IPS-11a (cell line): ENCODE measurements around the gene SLC4A9.

Source experiments
- H3K4me3 ChIP-seq: one replicate; pipeline ENCODE4 v1.5.1; 2013; ENCODE audit warnings: low read depth, low read length, control low read depth

The SLC4A9 gene, protein sequence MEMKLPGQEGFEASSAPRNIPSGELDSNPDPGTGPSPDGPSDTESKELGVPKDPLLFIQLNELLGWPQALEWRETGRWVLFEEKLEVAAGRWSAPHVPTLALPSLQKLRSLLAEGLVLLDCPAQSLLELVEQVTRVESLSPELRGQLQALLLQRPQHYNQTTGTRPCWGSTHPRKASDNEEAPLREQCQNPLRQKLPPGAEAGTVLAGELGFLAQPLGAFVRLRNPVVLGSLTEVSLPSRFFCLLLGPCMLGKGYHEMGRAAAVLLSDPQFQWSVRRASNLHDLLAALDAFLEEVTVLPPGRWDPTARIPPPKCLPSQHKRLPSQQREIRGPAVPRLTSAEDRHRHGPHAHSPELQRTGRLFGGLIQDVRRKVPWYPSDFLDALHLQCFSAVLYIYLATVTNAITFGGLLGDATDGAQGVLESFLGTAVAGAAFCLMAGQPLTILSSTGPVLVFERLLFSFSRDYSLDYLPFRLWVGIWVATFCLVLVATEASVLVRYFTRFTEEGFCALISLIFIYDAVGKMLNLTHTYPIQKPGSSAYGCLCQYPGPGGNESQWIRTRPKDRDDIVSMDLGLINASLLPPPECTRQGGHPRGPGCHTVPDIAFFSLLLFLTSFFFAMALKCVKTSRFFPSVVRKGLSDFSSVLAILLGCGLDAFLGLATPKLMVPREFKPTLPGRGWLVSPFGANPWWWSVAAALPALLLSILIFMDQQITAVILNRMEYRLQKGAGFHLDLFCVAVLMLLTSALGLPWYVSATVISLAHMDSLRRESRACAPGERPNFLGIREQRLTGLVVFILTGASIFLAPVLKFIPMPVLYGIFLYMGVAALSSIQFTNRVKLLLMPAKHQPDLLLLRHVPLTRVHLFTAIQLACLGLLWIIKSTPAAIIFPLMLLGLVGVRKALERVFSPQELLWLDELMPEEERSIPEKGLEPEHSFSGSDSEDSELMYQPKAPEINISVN

DNA sequence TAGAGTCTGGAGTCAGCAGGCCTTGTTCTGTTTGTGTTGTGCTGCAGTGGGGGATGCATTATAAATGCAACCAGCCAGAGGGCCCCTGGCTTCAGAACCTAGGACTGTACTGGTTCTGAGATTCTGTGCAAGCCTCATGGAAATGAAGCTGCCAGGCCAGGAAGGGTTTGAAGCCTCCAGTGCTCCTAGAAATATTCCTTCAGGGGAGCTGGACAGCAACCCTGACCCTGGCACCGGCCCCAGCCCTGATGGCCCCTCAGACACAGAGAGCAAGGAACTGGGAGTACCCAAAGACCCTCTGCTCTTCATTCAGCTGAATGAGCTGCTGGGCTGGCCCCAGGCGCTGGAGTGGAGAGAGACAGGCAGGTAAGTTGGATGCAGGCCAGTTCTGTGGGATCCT lies at the start of gene SLC4A9:
Gene SLC4A9, plus strand, starts transcription at position 94 of the 400 bp plus-strand sequence. Its CDS starts 43 bp downstream, at position 137.
- H3K4me3 ChIP-seq: no peak within 1 kb of the TSS

DNA sequence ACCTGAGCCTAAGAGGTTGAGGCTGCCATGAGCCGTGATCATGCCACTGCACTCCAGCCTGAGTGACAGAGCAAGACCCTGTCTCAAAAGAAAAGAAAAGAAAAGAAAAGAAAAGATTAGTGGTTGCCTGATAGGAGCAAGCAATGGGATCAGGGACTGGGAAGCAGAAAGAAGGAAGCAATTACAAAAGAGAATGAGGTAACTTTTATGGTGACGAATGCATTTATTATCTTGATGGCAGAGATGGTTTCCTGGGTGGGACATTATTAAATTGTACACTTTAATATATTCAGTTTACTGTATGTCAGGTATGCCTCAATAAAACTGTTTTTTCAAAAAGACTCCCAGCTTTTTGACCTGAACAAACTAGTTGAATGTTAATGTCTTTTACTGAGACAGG lies 49.6 kb upstream of the SLC4A9 start:
- no peak overlapping the region for H3K4me3 ChIP-seq

DNA sequence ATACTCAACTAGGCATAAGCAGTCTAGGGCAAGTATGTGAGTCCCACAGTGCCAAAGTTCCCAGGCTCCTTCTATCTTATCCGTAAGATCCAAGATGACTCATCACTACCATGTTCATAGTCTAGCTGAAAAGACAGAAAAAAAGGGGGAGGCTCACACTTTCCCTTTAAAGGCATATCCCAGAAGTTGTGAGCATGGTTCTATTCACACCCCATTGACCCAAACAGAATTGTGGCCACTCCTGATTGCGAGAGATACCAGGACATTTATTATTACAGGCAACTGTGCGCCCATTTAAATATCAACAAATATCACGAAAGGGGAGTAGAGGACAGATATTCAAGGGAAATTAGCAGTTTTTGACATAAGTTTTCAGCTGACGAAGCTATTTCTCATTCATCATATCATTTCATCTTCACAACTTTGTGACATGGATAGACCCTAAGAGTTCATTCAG lies 49.0 kb upstream of the SLC4A9 start:
- H3K4me3 ChIP-seq: no peak overlapping the region

DNA sequence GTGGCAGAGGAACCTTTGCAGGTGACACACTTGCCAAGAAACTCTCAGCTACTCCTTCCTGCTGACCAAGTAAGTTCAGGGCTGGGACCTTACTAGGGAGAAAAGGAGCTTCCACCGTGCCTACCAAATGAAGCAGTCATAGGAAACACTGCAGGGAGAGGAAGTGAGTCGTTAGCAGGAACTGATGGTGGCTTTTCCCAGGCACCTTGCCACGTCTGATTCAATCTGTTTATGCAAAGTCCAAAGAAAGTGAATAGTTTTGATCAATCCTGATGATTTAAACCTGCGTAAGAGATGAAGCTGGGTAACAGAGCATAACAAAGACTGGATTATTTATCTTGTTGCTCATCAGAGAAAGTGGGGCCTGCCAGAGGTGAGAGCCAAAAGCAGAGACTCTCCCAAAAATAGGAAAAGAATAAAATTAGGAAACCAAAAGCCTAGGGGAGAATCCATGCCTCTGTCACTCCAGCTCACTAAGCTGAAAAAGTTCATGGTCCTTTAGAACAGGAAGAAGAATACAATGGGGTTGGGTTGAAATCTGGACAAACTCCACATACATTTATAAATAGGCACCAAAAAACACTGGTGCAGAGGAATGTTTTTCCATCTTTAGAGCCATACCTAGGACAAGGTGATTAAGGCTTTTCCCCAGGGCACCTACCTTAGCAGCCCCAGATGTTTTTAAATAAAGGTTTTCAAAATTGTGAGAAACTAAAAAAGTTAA lies 47.8 kb upstream of the SLC4A9 start:
- H3K4me3 ChIP-seq: no peak overlapping the region

DNA sequence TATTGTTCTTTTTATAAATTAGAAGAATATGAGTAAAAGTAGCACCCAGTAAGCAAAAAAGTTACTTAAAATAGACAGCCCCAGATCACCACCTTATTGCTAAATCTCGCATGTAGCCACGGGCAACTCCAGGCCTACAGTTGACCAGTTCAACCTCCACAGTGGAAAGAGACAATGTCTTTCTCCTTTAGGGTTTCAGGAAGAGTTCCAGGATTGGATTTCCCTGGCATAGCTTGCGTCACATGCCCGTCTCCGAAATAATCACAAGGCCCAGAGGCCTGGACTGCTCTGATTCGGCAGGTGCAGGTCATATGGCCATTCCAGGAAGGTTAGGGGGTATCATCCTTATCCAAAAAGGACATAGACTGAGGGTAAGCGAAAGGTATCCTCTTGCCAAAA lies 47.2 kb upstream of the SLC4A9 start:
- H3K4me3 ChIP-seq: no peak overlapping the region

DNA sequence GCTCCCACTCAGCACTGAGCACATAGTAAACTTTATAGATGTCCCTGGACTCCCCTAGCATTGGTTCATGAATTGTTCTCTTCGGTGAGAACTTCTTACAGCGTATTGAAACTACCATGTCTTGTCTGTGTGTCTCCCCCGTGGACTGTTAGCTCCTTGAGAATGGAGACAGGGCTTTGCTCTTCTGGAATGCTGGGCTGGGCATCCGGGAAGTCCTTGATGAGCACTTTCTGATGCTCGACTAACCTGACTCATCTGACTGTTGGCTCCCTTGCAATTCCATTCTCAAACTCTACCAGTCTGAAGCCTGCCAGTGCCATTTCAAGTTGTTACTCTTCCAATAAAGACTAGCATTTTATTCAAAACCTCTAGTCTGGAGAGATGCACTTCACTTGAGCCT lies 42.1 kb upstream of the SLC4A9 start:
- no peak overlapping the region for H3K4me3 ChIP-seq

DNA sequence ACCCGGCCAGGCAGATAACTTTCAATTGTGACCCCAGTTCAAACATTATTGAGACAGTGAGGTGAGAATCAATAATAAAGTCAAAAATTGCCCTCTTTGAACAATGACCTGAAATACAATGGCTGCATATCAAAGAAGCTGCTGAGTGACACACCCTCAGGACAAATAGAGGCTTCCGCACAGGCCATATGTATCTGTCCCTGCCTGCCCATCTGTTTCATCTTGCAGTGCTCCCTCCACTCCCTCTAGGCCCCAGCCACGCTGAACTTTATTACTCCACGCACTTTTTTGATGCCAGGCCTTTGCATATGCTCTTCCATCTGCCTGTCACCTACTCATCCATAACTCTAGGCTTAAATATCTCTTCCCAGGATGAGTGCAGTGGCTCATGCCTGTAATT lies 41.2 kb upstream of the SLC4A9 start:
- no peak overlapping the region for H3K4me3 ChIP-seq

DNA sequence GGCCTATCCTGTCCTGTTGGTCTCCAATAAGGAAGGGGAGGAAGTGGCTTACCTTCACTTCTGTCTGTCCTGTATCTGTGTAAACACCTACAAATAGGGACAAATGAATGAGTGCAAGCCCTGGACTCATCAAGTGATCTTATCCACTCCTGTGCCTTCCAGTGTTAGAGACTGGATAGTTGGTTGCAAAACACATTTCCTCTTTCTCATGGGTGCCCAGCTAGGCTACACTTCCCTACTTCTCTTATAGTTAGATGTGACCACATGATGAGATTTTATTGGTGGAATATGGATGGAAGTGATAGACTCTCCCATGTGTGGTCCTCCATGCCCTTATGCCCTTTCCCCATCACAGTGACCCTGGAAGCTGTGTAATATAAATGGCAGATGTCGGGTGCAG lies 40.2 kb upstream of the SLC4A9 start:
- no peak overlapping the region for H3K4me3 ChIP-seq

DNA sequence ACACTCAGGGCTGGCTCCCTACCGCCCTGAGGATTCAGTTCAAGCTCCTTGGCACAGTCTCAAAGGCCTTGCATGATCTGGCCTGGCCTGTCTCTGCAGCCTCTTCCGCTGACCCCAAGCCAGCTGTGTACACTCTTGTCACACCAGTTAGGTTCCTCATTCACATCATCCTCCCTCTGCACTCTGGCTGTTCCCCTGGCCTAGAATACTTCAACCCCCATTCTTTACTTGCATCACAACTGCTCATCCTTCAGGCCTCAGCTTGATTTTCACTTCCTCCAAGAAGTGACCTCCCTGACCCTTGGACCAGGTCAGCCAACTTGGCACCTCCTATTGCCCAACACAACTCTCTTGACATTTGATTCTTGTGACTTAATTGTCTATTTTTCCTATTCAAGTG lies 38.2 kb upstream of the SLC4A9 start:
- H3K4me3 ChIP-seq: no peak overlapping the region

DNA sequence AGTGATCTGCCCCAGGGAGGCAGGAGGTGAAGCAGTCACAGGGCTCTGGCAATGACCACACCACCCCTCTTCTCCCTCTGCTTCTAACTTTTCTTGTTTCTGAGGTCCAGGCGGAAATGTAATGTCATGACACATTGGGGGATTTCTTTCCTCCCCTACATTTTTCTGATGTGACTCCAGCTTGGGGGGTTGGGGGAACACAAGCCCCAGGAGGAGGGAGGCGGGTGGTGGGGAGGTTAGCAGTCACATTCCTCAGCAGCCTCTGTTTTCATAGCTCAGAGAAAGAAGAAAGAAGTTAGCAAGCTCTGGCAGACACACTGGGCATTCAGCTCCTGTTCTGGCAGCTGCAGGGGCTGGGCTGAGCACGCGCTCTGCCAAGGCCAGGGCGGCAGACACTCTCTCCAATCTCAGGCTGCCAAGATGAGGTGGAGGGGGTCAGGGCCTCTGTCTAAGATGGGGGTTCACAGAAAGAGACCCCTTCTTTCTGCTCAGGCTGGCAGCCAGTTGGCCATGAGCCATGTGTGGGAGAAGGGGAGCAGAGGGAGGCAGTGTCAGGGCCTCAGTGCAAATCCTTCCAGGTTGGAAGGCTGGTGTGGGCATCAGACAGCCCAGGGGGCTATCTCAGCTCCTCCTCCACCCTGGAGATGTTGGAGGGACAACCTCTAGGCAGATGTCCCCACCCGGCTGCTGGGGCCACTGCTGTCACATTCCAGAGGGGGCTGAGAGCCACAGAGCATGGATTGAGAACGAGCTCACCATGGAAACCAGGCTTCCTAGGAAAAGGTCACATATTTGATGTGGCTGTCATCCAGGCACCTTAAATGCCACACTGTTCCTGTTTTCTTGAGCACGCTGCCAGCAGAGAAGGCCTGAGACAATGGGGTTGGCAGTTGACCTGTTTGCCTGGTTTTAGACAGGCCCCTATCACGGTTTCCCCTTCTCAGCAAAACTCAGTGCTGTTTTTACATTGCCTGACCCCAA lies 37.0 kb upstream of the SLC4A9 start:
- no peak overlapping the region for H3K4me3 ChIP-seq

DNA sequence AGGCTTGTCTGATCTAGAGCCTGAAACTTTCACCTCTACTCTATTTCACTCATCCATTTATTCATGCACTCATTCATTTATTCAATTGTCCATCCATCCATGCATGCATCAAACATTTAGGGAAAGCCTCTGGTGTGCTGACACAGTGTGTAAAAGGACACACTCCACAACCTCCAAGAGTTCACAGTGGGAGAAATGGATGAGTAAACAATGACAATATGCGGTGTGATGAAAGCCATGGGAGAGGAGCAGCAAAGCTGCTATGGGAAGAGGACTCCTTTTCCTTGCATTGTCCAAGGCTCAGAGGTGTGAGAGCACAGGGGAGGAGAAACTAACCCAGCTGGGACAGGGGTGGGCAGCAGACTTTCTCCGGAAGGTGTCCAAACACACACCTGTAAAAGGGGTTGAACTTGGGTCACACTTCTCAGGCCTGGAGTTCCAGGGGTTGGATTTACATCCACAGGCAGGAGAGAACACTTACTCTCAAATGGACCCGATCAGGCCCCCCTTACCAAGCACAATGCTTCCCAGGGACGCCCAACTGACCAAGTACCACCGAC lies 35.9 kb upstream of the SLC4A9 start:
- no peak overlapping the region for H3K4me3 ChIP-seq

DNA sequence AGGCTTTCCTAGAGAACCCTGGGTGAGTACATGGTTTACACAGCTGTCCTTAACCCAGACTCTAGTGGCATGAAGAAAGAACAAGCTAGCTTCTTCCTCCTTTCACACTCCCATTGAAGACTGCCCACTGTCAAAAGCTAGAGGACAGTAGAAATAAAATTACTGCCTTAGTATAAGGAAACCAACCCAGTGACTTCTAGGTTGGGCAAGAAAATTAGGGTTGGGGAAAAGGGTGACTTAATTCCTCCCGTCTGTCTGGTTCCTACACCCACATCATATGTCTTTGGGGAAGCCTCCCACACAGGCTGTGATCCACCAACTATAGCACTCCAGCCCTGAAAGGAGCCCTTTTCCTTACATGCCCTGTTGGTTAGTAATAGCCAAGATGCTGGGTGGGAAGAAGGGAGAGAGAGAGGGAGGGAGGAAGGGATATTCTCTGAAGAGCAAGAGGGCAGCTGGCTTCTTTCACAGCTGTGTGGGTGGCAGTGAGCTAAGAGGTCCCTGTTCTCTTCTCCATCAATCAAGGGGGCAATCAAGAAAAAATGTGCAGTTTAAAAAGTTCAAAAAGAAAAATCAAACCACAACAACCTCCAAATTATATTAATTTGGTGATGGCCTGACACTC lies 35.3 kb upstream of the SLC4A9 start:
- H3K4me3 ChIP-seq: no peak overlapping the region

DNA sequence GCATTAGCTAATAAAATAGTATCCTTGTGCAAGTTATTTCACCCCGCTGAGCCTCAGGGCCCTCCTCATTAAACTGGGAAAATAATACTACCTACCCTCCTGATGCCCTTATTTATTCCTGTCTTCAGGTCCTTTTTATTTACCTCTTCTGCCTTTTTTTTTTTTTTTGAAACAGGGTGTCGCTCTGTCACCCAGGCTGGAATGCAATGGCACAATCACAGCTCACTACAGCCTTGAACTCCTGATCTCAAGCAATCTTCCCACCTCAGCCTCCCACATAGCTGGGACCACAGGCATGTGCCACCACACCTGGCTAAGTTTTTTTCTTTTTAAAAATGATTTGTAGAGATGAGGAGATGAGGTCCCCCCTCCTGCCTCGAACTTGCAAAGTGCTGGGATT lies 34.5 kb upstream of the SLC4A9 start:
- H3K4me3 ChIP-seq: no peak overlapping the region

DNA sequence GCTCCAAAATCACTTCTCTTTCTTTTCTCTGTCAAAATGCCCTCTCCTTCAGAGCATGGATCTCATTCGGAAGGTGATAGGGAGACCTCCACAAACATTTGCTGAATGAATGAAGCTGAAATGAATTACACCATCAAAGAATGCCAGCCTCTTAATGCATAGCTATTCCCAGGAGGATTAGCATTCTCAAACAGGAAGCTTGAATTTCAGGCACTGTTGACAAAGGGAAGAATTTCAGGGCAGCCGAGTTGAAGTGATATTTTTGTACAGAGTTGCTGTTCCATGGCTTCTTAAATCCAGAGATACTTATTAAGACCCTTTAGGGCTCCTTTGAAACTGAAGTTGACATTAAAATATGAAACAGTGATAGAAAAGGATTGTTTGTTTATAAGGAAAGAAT lies 32.4 kb upstream of the SLC4A9 start:
- no peak overlapping the region for H3K4me3 ChIP-seq

DNA sequence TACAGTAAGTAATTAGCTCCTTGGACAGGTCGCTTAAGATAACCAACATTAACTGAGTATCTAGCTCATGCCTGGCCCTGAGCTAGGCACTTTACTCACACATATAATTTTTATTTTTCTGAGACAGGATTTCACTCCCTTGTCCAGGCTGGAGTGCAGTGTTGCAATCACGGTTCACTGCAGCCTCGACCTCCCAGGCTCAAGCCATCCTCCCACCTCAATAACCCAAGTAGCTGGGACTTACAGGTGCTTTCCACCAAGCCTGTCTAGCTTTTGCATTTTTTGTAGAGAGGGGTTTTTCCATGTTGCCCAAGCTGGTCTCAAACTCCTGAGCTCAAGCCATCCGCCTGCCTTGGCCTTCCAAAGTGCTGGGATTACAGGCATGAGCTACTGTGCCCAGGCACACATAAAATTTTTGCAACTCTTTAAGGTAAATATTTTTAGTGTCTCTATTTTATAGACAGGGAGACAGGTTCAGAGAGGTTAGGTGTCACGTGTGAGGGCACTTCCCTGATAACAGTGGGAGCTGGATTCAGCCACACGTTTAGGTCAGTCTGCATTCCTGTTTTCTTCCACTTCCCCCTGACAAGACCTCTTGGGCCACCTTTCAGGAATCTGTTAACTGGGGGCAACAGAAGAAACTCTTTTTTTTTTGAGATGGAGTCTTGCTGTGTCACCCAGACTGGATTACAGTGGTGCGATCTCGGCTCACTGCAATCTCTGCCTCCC lies 31.8 kb upstream of the SLC4A9 start:
- no peak overlapping the region for H3K4me3 ChIP-seq

DNA sequence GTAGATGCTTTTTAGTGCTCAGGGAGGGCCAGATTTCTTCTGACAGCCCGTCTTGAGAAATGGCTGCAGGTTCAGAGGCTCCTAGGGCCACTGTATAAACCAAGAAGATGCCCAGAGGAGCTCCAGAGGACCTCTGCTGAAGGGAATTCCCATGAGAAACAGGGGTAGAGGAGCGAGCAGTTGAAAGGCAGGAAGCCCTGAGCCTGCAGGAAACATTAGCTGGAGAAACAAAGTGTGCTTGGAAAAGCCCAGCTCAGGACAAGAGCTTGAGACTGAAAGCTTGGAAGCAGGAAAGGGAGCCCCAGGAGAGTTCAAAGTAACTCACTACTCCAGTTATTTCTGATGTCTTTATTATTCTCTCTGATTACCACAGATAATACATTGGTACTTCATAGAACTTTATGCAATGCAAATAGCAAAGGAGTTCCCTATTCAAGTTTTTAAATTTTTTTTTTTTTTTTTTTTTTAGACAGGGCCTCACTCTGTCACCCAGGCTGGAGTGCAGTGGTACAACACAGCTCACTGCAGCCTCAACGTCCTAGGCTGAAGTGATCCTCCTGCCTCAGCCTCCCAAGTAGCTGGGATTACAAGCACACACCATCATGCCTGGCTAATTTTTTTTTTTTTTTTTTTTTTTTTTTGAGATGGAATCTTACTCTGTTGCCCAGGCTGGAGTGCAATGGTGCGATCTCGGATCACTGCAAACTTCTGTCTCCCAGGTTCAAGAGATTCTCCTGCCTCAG lies 30.1 kb upstream of the SLC4A9 start:
- H3K4me3 ChIP-seq: no peak overlapping the region

DNA sequence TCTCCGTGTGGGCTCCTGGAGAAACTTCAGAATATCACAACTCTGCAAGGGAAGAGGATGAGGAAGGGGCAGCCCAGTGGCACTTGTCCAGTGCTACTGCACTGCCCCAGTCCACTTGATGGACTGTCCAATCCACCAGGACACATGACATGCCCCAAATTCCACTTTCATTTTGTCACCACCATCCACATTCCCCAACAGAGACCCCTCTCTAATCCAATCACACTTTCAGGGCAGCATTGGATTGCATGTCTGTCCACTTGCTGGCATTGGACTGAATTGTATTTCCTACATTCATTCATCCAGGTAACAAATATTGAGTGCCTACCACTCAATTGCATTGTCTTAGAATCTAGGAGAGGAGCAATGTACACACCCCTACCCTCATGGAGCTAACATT lies 28.4 kb upstream of the SLC4A9 start:
- H3K4me3 ChIP-seq: no peak overlapping the region

DNA sequence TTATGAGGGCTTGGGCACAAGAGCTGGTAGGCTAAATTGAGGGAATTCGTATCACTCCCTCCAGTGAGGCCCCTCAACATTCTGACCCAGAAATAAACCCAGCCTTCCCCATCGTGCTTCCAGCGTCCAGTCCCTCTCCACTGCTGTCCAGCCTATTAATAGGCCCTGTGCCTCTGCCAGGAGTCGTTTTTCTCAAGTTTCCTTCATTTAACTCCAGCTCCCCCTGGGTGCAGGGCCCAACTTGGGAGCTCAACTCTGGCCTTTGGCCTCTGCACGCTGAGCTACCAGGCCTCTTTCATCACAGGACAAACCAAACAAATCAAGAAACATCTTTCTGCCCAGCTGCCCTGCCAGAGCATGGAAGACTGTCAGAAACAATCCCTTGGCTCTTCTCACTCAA lies 23.6 kb upstream of the SLC4A9 start:
- H3K4me3 ChIP-seq: no peak overlapping the region
